Measurements from ENCODE around the gene ARID1B.

DNA sequence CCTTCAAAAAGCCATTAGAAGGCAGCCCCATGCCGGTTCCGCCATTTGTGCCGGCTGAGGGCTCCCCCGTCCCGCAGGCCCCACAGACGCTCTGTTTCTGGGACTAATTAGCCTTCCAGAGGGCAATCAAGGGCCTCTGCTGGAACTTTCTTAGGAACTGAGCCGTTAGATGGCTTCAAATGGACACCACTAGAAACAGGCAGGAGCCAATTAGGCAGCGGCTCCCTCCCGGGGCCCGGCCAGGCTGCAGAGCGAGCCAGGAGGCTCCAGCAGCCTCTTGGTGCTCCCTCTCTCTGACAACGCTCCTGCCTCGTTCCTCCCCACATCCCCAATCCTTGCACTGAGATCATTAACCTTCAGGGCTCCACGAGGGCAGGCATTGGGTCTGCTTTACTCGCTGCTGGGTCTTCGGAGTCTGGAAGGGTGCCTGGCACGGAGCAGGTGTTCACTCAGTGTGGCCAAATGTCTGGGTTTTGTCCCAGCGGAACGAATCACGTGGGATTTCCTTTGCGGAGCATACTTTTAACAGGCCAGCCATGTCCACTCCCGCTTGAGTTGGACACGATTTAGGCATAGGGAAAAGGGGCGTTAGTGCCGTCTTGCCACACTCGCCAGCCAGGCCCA, 447.9 kb downstream of the ARID1B start:
- TF ChIP-seq, protein P1, sequence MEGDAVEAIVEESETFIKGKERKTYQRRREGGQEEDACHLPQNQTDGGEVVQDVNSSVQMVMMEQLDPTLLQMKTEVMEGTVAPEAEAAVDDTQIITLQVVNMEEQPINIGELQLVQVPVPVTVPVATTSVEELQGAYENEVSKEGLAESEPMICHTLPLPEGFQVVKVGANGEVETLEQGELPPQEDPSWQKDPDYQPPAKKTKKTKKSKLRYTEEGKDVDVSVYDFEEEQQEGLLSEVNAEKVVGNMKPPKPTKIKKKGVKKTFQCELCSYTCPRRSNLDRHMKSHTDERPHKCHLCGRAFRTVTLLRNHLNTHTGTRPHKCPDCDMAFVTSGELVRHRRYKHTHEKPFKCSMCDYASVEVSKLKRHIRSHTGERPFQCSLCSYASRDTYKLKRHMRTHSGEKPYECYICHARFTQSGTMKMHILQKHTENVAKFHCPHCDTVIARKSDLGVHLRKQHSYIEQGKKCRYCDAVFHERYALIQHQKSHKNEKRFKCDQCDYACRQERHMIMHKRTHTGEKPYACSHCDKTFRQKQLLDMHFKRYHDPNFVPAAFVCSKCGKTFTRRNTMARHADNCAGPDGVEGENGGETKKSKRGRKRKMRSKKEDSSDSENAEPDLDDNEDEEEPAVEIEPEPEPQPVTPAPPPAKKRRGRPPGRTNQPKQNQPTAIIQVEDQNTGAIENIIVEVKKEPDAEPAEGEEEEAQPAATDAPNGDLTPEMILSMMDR (IDR thresholded peaks at IDR 0.05) = no peak
- TF ChIP-seq POLR2A (IDR thresholded peaks at IDR 0.05) = no peak
